Kasumi-1 (cell line): ENCODE data around the gene PPP3R1.

Experiments used
- DNase-seq, 2 experiments: peaks; one replicate each; lab custom pipeline; 2025; lab: John Stamatoyannopoulos, UW

Gene PPP3R1

GRCh38 chr2:68151037-68151436 is 101.3 kb downstream of the PPP3R1 start:
- no peak for DNase-seq

- DNase-seq, result no peak
Measured at GRCh38 chr2:68141875-68142274, 110.5 kb downstream of the PPP3R1 start.

- no peak for DNase-seq
Measured at GRCh38 chr2:68135448-68136320, 116.6 kb downstream of the PPP3R1 start.

- DNase-seq, result no peak
Measured at GRCh38 chr2:68134554-68134953, 117.8 kb downstream of the PPP3R1 start.

- no peak for DNase-seq
Measured at GRCh38 chr2:68134120-68134519, 118.2 kb downstream of the PPP3R1 start.
